B cell (primary cell): Measurements from ENCODE around the gene TBX2.
"Not testable (repeated sequence)": the region's sequence is repeated elsewhere in the genome, so short reads cannot be mapped to it uniquely, and the experiment has no call there.

Experiments used
- EZH2 ChIP-seq: IDR thresholded peaks from 2 replicates; pipeline ENCODE4 v1.6.1; 2012; ENCODE audit warnings: borderline replicate concordance, low read depth, mild to moderate bottlenecking, moderate library complexity, low read length; ENCODE audit not compliant: insufficient read depth, poor library complexity, severe bottlenecking
- TF ChIP-seq, protein P1 (sequence below): fragments of 200-600 bp; IDR thresholded peaks from one replicate; pipeline ENCODE4 v1.8.0; 2022; ENCODE audit warnings: antibody characterized with exemption, mild to moderate bottlenecking

GRCh38 chr17:61357061-61357460 is 42.6 kb upstream of the TBX2 start:
- TF ChIP-seq EZH2: not testable (repeated sequence)
- TF ChIP-seq, protein P1, sequence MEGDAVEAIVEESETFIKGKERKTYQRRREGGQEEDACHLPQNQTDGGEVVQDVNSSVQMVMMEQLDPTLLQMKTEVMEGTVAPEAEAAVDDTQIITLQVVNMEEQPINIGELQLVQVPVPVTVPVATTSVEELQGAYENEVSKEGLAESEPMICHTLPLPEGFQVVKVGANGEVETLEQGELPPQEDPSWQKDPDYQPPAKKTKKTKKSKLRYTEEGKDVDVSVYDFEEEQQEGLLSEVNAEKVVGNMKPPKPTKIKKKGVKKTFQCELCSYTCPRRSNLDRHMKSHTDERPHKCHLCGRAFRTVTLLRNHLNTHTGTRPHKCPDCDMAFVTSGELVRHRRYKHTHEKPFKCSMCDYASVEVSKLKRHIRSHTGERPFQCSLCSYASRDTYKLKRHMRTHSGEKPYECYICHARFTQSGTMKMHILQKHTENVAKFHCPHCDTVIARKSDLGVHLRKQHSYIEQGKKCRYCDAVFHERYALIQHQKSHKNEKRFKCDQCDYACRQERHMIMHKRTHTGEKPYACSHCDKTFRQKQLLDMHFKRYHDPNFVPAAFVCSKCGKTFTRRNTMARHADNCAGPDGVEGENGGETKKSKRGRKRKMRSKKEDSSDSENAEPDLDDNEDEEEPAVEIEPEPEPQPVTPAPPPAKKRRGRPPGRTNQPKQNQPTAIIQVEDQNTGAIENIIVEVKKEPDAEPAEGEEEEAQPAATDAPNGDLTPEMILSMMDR: not testable (repeated sequence)
